NK-92 (cell line): ENCODE measurements around the gene NOG.

ENCODE experiments used
- DNase-seq: peaks from one replicate; lab custom pipeline; 2025; ENCODE audit not compliant: unreplicated experiment; lab: John Stamatoyannopoulos, UW

NOG gene

GRCh38 chr17:56596691-56597494 is 3.4 kb downstream of the NOG start:
- no peak for DNase-seq

GRCh38 chr17:56597495-56597990 is 4.0 kb downstream of the NOG start:
- DNase-seq, result no peak

- DNase-seq, result no peak
These were observed 5.0 kb downstream of the NOG start for GRCh38 chr17:56598466-56598865.

- DNase-seq, result no peak
These were observed 5.6 kb downstream of the NOG start for GRCh38 chr17:56599088-56599487.

- DNase-seq, result no peak
These were observed 6.1 kb downstream of the NOG start for GRCh38 chr17:56599566-56599965.

GRCh38 chr17:56600256-56600655 is 6.8 kb downstream of the NOG start:
- DNase-seq, result no peak

GRCh38 chr17:56601591-56601990 is 8.1 kb downstream of the NOG start:
- DNase-seq, result no peak

- DNase-seq, result no peak
These were observed 9.0 kb downstream of the NOG start for GRCh38 chr17:56602292-56603130.

- DNase-seq, result no peak
These were observed 10.2 kb downstream of the NOG start for GRCh38 chr17:56603486-56604238.

- DNase-seq, result no peak
These were observed 11.3 kb downstream of the NOG start for GRCh38 chr17:56604691-56605290.

- no peak for DNase-seq
These were observed 15.4 kb downstream of the NOG start for GRCh38 chr17:56608944-56609343.

GRCh38 chr17:56610321-56610720 is 16.8 kb downstream of the NOG start:
- no peak for DNase-seq

GRCh38 chr17:56613131-56613530 is 19.6 kb downstream of the NOG start:
- no peak for DNase-seq

GRCh38 chr17:56614522-56614921 is 21.0 kb downstream of the NOG start:
- no peak for DNase-seq

- no peak for DNase-seq
These were observed 22.7 kb downstream of the NOG start for GRCh38 chr17:56616239-56616638.

- DNase-seq, result no peak
These were observed 29.9 kb downstream of the NOG start for GRCh38 chr17:56623383-56623782.

- DNase-seq, result no peak
These were observed 30.8 kb downstream of the NOG start for GRCh38 chr17:56624309-56624708.

- no peak for DNase-seq
These were observed 31.4 kb downstream of the NOG start for GRCh38 chr17:56624912-56625311.

GRCh38 chr17:56629531-56630075 is 36.1 kb downstream of the NOG start:
- DNase-seq, result no peak

GRCh38 chr17:56630202-56630601 is 36.7 kb downstream of the NOG start:
- DNase-seq, result no peak

GRCh38 chr17:56633681-56634080 is 40.2 kb downstream of the NOG start:
- DNase-seq, result no peak
